NCI-H226 (cell line): Measurements from ENCODE around the gene ARID3B.
"Not testable (repeated sequence)": the region's sequence is repeated elsewhere in the genome, so short reads cannot be mapped to it uniquely, and the experiment has no call there.

Experiments
- DNase-seq: peaks from one replicate; pipeline ENCODE4 v3.0.0-alpha.2; 2015

ARID3B gene

DNA sequence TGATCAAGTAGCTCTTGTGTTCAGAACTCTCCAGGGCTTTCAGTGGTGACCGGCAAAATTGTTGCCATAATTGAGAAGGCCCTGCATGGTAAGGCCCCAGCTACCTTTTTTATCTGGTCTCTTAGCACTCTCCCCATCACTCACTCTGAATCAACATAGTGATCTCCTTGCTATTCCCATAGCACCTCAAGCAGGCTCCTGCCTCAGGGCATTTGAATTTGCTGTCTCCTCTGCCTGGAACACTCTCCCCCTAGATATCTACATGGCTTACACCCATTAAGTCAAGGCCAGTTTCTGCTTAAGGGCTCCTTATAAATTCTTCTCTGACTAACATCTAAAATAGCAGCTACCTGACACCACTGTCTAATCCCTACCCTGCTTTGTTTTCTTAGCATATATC, 3.3 kb upstream of the ARID3B start:
- DNase-seq, result no peak

DNA sequence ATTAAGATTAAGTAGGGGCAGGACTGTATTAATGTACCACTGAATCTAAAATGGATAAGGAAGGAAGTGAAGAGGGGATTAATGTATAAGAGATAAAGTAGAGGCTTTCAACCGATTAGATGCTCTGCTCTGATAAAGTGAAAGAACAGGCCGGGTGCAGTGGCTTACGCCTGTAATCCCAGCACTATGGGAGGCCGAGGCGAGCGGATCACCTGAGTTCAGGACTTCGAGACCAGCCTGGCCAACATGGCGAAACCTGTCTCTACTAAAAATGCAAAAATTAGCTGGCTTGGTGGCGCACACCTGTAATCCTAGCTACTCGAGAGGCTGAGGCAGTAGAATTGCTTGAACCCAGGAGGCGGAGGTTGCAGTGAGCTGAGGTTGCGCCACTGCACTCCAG, 1.5 kb upstream of the ARID3B start:
- not testable (repeated sequence) for DNase-seq

DNA sequence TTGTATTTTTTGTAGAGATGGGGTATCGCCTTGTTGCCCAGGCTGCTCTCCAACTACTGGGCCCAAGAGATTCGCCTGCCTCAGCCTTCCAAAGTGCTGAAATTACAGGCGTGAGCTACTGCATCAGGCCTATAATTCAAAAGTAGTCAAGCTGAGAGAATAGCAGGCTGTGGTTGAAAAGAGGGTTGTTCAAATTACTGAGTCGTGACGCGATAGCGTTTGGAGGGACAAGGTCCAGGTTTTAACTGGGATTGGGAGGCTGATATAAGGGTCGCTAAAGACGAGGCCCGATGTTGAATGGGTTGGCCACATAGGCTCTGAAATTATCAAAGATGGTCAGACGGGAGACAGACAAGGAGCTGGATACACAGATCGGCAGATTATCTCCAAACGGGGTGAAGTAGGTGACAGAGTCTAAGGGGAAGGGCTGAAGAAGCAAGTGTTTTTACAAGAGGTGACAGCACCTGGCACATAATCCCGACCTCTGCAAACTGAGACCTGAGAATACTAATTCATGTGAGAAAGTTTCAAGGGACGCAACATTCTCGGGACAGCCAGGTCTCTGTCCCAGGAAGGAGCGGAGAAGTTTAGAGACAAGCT, 759 bp upstream of the ARID3B start:
- no peak for DNase-seq

DNA sequence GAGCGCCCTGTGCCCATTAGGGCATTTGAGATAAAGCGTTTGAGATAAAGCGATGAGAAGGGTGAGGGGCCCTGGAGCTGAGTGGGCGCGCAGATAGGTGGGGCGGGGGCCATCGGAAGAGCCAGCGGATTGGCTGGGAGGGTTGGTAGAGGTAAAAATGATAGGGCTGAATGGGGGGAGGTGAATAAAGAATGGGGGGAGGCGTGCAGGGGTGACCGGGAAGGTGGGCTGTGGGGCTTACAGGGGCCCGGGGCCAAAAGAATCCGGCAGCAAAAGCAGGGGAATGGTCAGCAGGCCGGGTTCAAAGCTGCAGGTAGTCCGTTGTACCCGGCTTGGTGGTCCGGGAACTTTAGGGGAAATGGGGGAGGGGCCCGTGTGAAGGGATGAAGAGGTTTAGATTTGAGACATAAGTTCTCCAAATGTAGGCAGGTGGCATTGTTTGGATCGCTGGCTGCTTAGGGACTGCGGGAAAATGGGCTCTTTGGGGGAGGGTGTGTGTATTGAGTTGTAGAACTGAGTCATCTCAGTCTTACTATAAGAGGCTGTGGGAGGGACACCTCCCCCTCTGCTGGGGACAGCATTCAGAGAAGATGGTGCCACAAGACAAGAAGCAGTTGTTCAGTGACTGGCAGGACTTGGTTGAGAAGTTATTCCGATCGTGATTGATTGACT, 610 bp downstream of the ARID3B start:
- no peak for DNase-seq

DNA sequence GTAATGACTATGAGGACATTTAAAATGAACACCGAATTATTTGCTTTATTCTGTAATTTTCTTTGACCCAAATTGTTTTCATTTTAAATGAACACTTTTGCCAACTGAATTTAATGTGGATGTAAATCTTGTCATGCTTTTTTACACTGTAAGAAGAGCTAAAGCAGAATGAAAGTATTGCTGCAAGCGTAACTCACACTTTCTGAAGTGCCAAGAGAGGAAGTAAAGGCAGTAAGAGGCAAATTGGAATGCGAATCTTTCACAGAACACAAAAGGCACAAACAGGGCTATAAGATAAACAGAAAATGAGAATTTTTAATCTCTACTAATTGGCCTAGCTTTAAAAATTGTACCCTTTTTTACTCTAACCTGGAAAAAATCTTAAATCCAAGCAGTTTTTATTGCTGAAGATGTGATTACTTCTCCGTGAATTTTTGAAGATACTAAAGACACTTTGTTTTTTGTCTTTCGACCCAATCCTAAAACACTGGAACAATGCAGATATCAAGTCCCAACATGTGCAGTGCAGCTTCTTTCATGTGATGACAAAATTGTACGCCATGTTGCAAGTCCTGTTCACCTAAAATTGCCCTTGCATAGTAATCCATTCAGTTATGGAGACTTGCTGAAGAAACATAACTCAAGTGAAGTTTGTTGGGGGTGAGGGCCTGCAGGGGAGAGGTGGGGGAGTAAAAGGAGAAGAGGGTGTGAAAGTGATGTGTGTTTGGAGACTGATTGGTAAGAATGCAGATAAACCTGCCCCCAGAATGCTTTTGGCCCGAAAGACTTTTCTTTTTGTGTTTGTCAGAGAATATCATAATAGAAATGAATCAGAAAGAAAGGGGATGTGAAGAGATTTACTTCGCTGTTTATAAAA, 1.4 kb downstream of the ARID3B start:
- no peak for DNase-seq

DNA sequence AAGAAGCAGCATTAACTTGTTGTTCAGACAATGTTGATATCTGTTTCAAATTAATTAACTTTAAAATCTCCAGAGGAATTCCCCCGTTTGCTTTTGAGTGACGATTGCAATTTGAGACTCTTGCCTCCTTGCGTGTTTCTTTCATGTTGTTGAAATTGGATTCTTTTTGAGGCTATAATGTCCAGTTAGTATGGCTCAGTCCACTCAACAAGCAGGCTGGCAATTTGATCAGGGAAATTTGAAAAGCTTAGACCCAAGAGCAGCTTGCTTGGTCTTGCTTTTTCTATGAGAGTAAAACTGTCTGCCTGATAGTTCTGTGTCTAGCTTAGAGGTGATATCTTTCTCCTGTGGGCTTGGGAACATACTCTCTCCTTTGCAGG, 2.0 kb downstream of the ARID3B start:
- no peak for DNase-seq

DNA sequence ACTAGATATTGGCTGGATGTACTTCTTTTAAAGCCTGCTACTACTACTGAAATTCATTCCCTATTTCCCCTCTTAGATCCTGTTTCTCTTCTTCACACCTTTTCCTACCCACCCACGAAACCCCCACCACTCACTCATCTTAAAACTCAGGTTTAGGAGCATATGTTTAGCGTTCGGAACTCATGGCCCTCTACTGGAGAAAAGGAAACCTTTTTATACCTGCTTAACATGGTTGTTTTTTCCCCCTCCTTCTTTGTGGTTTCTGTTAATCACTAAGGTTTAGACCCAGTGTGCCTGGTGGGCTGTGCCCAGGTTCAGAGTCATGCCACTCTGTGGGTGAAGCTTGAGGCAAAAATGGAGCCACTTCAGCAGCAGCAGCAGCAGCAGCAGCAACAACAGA, 2.6 kb downstream of the ARID3B start:
- no peak for DNase-seq

DNA sequence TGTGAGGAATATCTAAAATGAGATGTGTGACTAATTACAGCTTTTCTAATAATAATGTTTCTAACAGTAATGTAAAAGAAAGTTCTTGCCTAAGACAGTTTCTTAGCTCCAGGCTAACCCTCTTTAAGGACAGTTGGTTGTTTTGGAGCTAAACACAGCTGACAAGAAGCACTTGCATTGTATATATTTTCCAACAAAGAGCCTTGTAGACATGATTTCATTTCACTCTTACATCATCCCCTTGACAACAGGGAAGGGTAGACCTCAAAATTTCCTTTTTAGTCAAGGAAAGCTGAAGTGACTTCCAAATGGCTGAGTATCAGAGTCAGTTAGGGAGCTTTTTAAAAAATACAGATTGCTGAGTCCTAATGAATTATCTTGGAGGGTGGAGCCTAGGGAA, 4.1 kb downstream of the ARID3B start:
- no peak for DNase-seq

DNA sequence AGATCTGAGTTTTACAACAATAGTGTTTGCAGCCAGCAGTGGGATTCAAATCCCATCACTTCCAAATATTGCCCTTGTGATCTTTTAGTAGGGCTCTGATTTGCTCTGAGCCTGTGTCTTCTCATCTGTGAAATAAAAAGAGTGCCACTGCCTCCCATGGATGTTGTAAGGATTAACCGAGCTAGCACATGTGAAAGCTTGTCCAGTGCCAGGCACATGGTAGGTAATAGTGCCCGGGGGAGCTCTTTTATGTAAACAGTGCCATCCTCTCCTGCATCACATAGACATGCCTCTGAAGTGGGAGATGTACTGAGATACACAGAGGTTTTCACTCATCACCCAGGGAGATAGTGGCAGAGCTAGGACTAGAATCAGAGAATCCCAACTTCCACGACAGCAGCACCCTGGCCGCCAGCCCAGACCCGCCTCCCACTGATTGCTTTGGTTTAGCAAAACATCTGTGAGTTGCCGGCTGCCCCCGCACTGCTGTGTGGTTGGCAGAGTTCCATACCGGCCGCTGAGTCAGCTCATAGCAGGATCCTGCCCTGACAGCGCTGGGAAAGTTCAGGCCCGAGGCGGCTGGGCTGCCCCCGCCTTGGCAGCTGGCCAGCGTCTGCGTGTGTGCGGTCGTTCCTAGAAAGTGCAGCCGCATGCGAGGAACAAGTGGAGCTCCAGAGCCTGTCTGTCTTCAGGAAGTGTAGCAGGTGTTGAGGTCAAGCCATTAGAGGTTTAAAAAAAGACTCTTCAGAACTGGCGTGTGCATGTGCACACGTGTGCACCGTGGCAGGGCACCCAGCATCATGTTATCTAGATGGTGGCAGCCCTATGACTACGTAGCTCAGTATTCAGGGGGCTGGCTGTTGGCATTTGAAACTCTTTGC, 5.0 kb downstream of the ARID3B start:
- peak; percentile 100 for DNase-seq

DNA sequence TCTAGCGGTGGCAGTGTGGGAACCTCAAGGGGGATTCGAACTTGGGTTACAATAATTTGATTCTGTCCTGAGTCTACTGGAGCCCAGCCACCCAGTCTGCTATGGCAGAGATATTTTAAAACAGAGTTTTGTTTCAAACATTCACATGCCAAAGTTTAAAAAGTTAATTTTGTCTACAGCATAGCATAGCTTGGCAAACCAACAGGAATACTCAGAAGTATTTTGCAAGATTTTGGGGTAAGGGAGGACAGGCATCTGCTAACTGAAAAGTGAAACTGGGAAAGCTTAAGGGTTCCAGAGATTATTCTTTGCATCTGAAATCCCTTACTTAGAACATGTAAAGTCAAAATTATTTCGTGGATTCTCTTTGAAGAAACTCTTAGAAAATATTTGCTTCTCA, 6.6 kb downstream of the ARID3B start:
- no peak for DNase-seq

DNA sequence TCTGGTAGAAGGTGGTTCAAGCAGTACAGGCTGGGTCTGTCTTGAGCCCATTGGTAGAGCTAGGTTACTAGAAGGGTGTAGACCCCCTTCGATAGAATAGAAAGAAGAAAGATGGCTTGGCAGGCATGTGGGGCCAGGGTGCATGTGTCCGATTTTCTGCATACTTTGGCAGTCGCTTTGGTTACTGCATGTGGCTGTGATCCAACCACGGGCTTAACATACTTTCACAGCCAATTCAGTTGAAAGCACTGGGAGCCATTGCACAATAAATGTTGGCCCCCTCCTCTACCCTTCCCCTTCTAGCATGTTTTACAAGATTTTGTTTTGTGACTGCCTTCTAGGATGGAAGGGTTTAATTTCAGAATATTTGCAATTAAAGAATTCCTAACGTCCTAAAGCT, 7.2 kb downstream of the ARID3B start:
- DNase-seq, result no peak

DNA sequence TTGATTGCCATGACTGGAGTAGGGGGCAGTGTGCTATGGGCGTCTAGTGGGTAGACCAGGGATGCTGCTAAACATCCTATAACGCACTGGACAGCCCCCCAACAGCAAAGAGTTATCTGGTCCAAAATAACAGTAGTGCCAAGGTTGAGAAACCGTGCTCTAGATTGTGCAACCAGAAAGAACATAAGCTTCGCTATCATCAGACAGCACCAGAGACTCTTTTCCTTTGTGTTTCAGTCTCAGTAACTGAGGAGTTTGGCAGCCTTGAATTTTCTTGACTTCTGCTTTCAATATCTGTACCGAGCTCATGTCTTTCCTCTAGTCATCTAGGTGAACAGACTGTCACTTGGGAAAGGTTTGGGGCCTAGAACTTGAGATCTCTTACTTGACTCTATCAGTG, 8.8 kb downstream of the ARID3B start:
- DNase-seq, result no peak

DNA sequence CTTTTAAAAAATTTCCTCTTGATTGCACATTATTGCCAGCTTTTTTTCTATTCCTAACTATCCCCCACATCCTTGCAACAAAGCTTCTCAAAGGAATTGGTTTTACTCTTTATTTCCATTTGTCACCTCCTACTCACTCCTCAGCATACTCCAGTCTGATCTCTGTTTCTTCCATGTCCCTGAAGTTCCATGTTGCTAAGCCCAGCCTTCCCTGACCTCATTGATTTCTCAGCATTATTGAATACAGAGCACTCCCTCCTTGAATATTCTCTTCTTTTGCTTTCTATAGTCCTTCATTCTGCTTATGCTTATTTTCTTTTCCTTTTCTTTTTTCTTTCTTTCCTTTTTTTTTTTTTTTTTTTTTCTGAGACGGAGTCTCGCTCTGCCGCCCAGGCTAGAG, 10.7 kb downstream of the ARID3B start:
- no peak for DNase-seq

DNA sequence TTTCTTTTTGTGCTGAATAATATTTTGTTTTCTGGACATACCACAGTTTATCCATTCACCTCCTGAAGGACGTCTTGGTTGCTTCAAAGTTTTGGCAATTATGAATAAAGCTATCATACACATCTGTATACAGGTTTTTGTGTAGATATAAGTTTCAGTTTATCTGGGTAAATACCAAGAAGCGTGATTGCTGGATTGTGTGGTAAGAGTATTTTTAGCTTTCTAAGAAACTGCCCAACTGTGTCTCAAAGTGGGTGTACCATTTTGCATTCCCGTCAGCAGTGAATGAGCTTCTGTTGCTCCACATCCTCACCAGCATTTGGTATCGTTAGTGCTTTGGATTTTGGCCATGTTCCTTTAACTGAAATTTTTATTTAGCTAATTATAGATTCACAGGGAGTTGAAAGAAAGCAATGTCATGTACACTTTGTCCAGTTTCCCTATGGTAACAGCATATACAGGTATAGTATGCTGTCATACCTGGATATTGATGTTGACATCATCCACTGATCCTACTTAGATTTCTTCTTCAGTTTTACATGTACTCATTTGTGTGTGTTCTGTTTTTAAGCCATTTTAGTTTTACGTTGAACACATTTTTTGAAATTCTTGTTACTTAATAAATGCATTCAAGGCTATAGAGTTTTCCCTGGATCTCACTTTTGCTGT, 11.9 kb downstream of the ARID3B start:
- no peak for DNase-seq

DNA sequence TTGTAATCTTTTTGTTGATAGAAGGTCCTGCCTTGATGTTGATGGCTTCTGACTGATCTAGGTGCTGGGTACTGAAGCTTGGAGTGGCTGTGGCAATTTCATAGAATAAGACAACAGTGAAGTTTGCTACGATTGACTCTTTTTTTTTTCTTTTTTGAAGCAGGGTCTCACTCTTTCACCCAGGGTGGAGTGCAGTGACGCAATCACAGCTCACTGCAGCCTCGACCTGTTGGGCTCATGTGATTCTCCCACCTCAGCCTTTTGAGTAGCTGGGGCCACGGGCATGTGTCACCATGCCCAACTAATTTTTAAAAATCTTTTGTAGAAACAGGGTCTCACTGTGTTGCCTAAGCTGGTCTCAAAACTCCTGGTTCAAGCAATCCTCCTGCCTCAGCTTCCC, 14.2 kb downstream of the ARID3B start:
- DNase-seq, result no peak

DNA sequence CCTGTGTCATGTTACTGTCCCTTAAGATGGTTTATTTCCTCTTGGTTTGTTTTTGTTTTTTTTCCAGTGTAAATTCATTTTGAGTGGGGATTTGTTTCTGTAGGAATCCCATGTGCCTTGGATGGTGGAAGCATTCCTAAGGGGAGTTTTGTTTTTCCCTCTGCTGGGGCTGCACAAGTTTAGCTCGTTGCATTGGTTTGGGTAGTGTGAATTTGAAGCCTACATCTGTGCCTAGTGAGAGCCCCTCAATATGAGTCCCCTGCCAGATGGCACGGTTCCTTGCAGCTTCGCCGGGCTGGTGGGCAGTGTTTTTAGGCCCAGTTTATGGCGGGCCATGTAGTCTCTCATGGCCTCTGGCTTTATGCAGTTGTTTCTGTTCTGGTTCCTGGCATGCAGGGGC, 17.7 kb downstream of the ARID3B start:
- DNase-seq, result no peak

DNA sequence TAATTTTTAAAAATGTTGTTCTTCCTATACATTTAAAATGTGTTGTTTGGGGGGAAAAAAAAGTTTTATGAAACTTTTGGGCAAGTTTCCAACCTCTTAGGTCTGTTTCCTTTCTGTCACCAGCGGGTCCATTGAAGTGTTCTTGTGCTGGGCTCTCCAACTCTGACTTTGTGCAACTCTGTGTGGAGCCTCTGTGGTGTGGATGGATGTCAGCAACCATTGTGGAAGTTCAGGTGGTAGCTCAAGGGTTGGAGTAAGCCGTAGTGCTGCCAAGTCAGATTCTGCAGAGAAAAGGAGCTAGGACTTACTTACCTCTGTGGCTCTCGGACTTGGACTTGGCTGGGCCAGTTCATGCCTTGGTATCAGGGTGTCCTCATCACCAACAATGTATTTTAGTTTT, 22.4 kb downstream of the ARID3B start:
- no peak for DNase-seq

DNA sequence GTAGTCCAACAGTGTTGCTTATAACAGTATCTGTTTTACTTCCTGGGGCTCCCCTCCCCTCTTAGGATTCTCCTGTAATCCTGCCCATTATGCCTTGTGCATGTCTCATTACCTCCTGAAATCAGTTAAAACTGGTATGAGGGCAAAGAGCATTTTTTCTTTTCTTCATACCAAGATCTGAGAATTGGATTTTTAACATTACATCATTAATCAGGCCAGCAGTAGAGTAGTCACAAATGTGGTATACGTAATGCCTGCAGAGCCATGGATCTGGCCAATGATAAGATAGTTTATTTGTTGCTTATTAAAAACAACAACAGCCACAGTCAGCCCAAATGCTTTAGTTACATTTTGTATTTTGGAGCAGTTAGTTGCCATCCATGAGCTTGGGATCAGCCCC, 23.2 kb downstream of the ARID3B start:
- no peak for DNase-seq

DNA sequence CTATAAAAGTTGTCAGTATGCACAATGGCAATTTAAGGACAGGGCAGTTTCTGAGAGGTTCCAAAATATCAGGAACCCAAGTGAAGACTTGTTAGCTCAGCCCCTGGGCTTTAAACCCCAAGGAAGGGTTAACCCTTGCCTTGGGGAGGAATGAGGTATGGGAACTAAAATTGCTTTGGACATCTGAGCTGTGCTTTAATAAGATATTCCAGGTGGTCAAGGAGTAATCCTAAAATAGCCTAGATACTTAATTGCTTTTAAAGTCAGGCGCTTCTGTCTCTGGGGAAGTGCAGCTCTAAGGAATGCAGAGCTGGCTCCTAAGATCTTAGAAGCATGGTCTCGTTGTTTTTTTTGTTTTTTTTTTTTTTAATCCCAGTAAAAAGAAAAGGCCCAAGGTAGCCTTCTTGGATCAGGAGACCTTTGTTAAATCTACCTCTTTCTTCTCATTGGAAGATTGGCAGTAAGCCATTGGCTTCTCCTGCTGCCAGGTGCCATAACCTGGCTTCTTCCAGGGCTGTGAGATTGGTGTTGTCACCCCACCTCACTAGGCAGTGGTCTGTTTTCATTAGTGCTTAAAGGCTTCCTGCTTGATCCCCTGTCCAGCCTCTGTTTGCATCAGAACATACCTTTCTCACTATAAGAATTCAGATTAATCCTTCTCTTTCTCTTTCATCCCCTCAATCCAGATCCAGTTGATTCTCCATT, 24.5 kb downstream of the ARID3B start:
- DNase-seq, result no peak

DNA sequence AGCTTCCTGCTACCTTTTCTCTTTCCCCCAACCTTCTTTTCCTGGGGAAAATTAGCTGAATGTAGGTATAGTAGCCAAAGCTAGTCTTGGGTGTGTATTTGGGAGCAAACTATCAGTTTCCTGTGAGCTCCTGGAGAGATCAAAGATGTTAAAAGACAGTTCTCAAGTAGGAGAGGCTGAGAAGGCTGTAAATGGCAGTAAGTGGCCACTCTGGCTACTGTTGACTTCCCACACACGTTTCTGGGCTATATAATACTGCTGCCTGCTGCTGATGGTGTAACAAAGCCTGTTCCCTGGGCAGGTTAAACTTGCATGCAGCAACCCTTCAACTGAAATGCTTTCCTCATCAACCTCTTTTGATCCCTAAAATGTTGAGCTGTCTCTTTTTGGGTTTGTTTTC, 27.6 kb downstream of the ARID3B start:
- no peak for DNase-seq

DNA sequence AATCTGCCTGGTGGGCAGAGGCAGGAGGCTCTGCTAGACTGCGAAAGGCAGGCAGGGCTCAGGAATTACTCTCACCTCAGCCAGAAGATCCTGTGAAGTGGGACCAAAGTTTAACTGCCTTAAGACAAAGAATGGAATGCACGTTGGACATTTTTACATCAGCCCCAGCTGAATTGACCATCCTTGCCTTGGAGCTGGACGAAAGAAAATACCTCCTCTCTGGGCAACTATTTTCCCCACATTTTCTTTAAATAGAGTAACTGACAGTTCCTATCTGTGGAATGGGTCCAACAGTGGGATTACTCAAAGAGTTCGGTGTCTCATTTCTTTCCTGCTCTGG, 28.7 kb downstream of the ARID3B start:
- DNase-seq, result no peak

DNA sequence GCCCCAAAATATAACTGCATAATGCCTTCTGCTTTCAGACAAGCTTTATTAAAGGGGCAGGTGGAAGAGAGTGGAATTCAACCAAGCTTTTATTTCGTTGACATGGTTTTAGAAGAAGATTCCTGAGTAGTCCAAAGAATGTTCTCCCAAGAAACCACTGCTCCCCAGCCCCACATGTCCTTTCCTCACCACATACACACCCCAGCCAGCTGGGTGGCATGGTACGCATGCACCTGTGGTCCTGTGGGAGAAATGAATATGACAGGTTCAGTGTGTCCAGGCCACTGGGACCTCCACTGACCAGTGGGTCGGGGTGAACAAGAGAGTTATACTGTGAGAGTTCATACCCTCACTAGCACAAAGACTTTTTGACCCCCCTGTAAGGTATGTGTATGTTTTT, 30.2 kb downstream of the ARID3B start:
- DNase-seq, result no peak
